ENCODE results near the gene VSX2. TPM values are rescaled to one million over a fixed set of nuclear protein-coding genes. Genes with fewer than 3 reads are reported as not detected.

Gene VSX2
- total and polyA plus RNA-seq, 7 experiments from 2014 or later = not detected

GRCh38 chr14:74221741-74222140 is 17.5 kb upstream of the VSX2 start:
- Mint-ChIP-seq H3K4me3 (no peak overlapping the region), H3K9me3 (no peaks in the 10 kb centered on the region), H3K36me3 (no peaks in the 10 kb centered on the region), H3K27me3 (peaks cover 7 to 27% (median 19%) of the 10 kb centered on the region in 5 donors), H3K27ac (no peak overlapping the region), H3K4me1 (peaks cover 0 to 5% (median 0%) of the 10 kb centered on the region in 7 donors)
- Histone ChIP-seq H3K9me3 (ENCODE audit: control insufficient read depth in 2 of 3, low read length in 3 of 3) (no peaks in the 10 kb centered on the region), H3K4me3 (ENCODE audit: low read length) (no peak overlapping the region), H3K27me3 (ENCODE audit: control insufficient read depth in 2 of 2, insufficient read depth in 2 of 2, low read length in 2 of 2) (no peaks in the 10 kb centered on the region), H3K4me1 (ENCODE audit: control insufficient read depth in 2 of 2, insufficient read depth in 2 of 2, low read length in 2 of 2) (peaks cover 0 to 6% of the 10 kb centered on the region in 2 donors), H3K36me3 (ENCODE audit: control insufficient read depth in 2 of 3, insufficient read depth in 3 of 3, low read length in 3 of 3) (no peaks in the 10 kb centered on the region), H3K27ac (ENCODE audit: low read depth, low read length) (no peak overlapping the region)
- DNase-seq (no peak), ATAC-seq (no peak)
- intact Hi-C loops (cut with micrococcal nuclease) = no loop called here
- ChIA-PET POLR2A (interaction anchor here (0.7 kb wide), 1 partner anchor 35 kb away, joined by 3 read pairs; no protein-coding TSS in a partner anchor), CTCF (no interaction called here)

DNA sequence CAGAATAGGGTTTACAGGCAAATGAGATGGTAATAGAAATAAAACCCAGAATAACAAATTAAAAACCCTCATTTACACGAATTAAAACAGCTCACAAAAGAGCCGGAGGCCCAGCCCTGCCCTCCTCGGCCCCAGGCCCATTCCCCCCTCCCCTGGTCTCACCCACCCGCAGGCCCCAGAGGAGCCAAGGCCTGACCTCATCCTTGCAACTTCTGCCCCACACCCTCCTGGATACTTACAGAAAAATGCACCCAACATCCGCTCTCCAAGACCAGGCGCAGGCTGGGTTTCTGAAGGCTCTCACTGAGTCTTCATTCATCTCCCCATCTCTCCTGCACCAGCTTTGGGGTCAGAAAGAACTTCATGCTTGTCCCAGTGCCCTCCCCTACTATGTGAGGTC is 16.2 kb upstream of the VSX2 start:
- Histone ChIP-seq H3K4me1 (ENCODE audit: control insufficient read depth in 2 of 2, insufficient read depth in 2 of 2, low read length in 2 of 2) (peaks cover 0 to 3% of the 10 kb centered on the region in 2 donors), H3K36me3 (ENCODE audit: control insufficient read depth in 2 of 3, insufficient read depth in 3 of 3, low read length in 3 of 3) (no peaks in the 10 kb centered on the region), H3K4me3 (ENCODE audit: low read length) (no peak overlapping the region), H3K27ac (ENCODE audit: low read depth, low read length) (no peak overlapping the region), H3K9me3 (ENCODE audit: control insufficient read depth in 2 of 3, low read length in 3 of 3) (no peaks in the 10 kb centered on the region), H3K27me3 (ENCODE audit: control insufficient read depth in 2 of 2, insufficient read depth in 2 of 2, low read length in 2 of 2) (no peaks in the 10 kb centered on the region)
- POLR2A ChIA-PET = no interaction called here
- intact Hi-C loops (cut with micrococcal nuclease) = no loop called here
- ATAC-seq (no peak), DNase-seq (no peak)
- no peaks in the 10 kb centered on the region for H3K36me3 Mint-ChIP-seq
- H3K27me3 Mint-ChIP-seq = peaks cover 16 to 38% (median 27%) of the 10 kb centered on the region in 5 donors
- H3K9me3 Mint-ChIP-seq = no peaks in the 10 kb centered on the region
- peaks cover 0 to under 1% (median 0%) of the 10 kb centered on the region in 7 donors for H3K4me1 Mint-ChIP-seq
- no peak overlapping the region for H3K27ac Mint-ChIP-seq
- CTCF ChIA-PET = no interaction called here
- no peak overlapping the region for H3K4me3 Mint-ChIP-seq

GRCh38 chr14:74231784-74232183 is 7.5 kb upstream of the VSX2 start:
- POLR2A ChIA-PET = no interaction called here
- H3K4me1 ChIP-seq (ENCODE audit: control insufficient read depth in 2 of 2, insufficient read depth in 2 of 2, low read length in 2 of 2) = no peaks in the 10 kb centered on the region
- no peak overlapping the region for H3K4me3 Mint-ChIP-seq

GRCh38 chr14:74235017-74235416 is 4.2 kb upstream of the VSX2 start:
- H3K36me3 ChIP-seq (ENCODE audit: control insufficient read depth in 2 of 3, insufficient read depth in 3 of 3, low read length in 3 of 3) = no peaks in the 10 kb centered on the region
- Mint-ChIP-seq H3K27me3 (peaks cover 38 to 60% (median 45%) of the 10 kb centered on the region in 5 donors), H3K36me3 (peaks cover 0 to 4% (median 0%) of the 10 kb centered on the region in 5 donors), H3K4me1 (peaks cover 0 to 3% (median 0%) of the 10 kb centered on the region in 7 donors), H3K27ac (no peak overlapping the region), H3K4me3 (no peak overlapping the region), H3K9me3 (peaks cover 0 to 24% (median 6%) of the 10 kb centered on the region in 11 donors)
- H3K4me3 ChIP-seq (ENCODE audit: low read length) = no peak overlapping the region
- ChIA-PET POLR2A (no interaction called here), CTCF (no interaction called here)
- ATAC-seq = no peak
- H3K4me1 ChIP-seq (ENCODE audit: control insufficient read depth in 2 of 2, insufficient read depth in 2 of 2, low read length in 2 of 2) = no peaks in the 10 kb centered on the region
- DNase-seq = no peak
- intact Hi-C loops (cut with micrococcal nuclease) = no loop called here
- peaks cover 0 to 4% (median 0%) of the 10 kb centered on the region in 3 experiments for H3K9me3 ChIP-seq (ENCODE audit: control insufficient read depth in 2 of 3, low read length in 3 of 3)
- H3K27me3 ChIP-seq (ENCODE audit: control insufficient read depth in 2 of 2, insufficient read depth in 2 of 2, low read length in 2 of 2) = peaks cover 0 to 4% of the 10 kb centered on the region in 2 donors
- no peak overlapping the region for H3K27ac ChIP-seq (ENCODE audit: low read depth, low read length)

More at GRCh38 chr14:74231784-74232183, 7.5 kb upstream of the VSX2 start:
- ATAC-seq (no peak), DNase-seq (no peak)
- no peaks in the 10 kb centered on the region for H3K4me1 Mint-ChIP-seq
- no peak overlapping the region for H3K27ac Mint-ChIP-seq
- H3K36me3 Mint-ChIP-seq = peaks cover 0 to 4% (median 0%) of the 10 kb centered on the region in 5 donors
- H3K4me3 ChIP-seq (ENCODE audit: low read length) = no peak overlapping the region
- peaks cover 0 to 4% (median 0%) of the 10 kb centered on the region in 3 experiments for H3K9me3 ChIP-seq (ENCODE audit: control insufficient read depth in 2 of 3, low read length in 3 of 3)
- peaks cover 40 to 64% (median 44%) of the 10 kb centered on the region in 5 donors for H3K27me3 Mint-ChIP-seq
- H3K9me3 Mint-ChIP-seq = peaks cover 0 to 24% (median 5%) of the 10 kb centered on the region in 11 donors
- CTCF ChIA-PET = no interaction called here
- intact Hi-C loops (cut with micrococcal nuclease) = no loop called here
- no peak overlapping the region for H3K27ac ChIP-seq (ENCODE audit: low read depth, low read length)
- no peaks in the 10 kb centered on the region for H3K36me3 ChIP-seq (ENCODE audit: control insufficient read depth in 2 of 3, insufficient read depth in 3 of 3, low read length in 3 of 3)
- no peaks in the 10 kb centered on the region for H3K27me3 ChIP-seq (ENCODE audit: control insufficient read depth in 2 of 2, insufficient read depth in 2 of 2, low read length in 2 of 2)

DNA sequence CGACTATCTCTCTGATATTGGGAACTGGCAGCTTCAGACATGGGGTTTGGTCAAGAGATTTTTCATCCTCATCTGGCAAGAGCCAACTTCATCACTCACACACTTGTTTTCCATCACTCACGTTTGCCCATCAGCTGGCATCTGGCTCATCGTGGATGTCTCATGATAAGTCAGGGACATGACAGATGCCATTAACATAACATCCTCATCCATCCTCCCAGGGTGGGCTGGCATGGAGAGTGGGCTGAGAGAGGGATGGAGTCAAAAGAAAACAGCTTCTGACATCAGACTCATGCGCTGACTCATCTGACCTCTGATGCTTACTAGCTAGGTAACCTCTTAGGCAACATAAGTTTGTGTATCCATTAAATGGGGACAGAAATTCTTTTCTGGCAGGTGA is 1.8 kb upstream of the VSX2 start:
- Mint-ChIP-seq H3K4me3 (no peak overlapping the region), H3K9me3 (peaks cover 0 to 7% (median under 1%) of the 10 kb centered on the region in 11 donors), H3K36me3 (peaks cover 0 to under 1% (median 0%) of the 10 kb centered on the region in 5 donors), H3K27ac (no peak overlapping the region), H3K4me1 (peaks cover 11 to 24% (median 19%) of the 10 kb centered on the region in 7 donors), H3K27me3 (peaks cover 39 to 73% (median 57%) of the 10 kb centered on the region in 5 donors)
- ChIA-PET CTCF (interaction anchor here (1.3 to 1.5 kb wide), 2 partner anchors 14 to 16 kb away, joined by 3 to 4 read pairs; no protein-coding TSS in a partner anchor), POLR2A (no interaction called here)
- Histone ChIP-seq H3K4me1 (ENCODE audit: control insufficient read depth in 2 of 2, insufficient read depth in 2 of 2, low read length in 2 of 2) (peaks cover 3 to 18% of the 10 kb centered on the region in 2 donors), H3K36me3 (ENCODE audit: control insufficient read depth in 2 of 3, insufficient read depth in 3 of 3, low read length in 3 of 3) (no peaks in the 10 kb centered on the region), H3K4me3 (ENCODE audit: low read length) (no peak overlapping the region), H3K27me3 (ENCODE audit: control insufficient read depth in 2 of 2, insufficient read depth in 2 of 2, low read length in 2 of 2) (peaks cover 11 to 20% of the 10 kb centered on the region in 2 donors), H3K27ac (ENCODE audit: low read depth, low read length) (no peak overlapping the region), H3K9me3 (ENCODE audit: control insufficient read depth in 2 of 3, low read length in 3 of 3) (no peaks in the 10 kb centered on the region)
- DNase-seq (no peak), ATAC-seq (no peak)
- intact Hi-C loops (cut with micrococcal nuclease) = no loop called here

- no peak overlapping the region for H3K27ac ChIP-seq (ENCODE audit: low read depth, low read length)
- H3K36me3 ChIP-seq (ENCODE audit: control insufficient read depth in 2 of 3, insufficient read depth in 3 of 3, low read length in 3 of 3) = no peaks in the 10 kb centered on the region
- ATAC-seq (no peak), DNase-seq (no peak)
- H3K4me3 ChIP-seq (ENCODE audit: low read length) = no peak overlapping the region
- no peaks in the 10 kb centered on the region for H3K9me3 ChIP-seq (ENCODE audit: control insufficient read depth in 2 of 3, low read length in 3 of 3)
- Mint-ChIP-seq H3K36me3 (no peaks in the 10 kb centered on the region), H3K4me1 (peaks cover 12 to 27% (median 21%) of the 10 kb centered on the region in 7 donors), H3K27ac (no peak overlapping the region), H3K9me3 (peaks cover 0 to 4% (median 0%) of the 10 kb centered on the region in 11 donors), H3K27me3 (peaks cover 65 to 84% (median 77%) of the 10 kb centered on the region in 5 donors), H3K4me3 (peak overlapping the region; percentile 27 to 81 (median 62))
- H3K4me1 ChIP-seq (ENCODE audit: control insufficient read depth in 2 of 2, insufficient read depth in 2 of 2, low read length in 2 of 2) = peaks cover 3 to 18% of the 10 kb centered on the region in 2 donors
- ChIA-PET CTCF (interaction anchor here (1.5 kb wide), 1 partner anchor 12 kb away, joined by 3 read pairs; no protein-coding TSS in a partner anchor), POLR2A (no interaction called here)
- H3K27me3 ChIP-seq (ENCODE audit: control insufficient read depth in 2 of 2, insufficient read depth in 2 of 2, low read length in 2 of 2) = peaks cover 11 to 28% of the 10 kb centered on the region in 2 donors
- intact Hi-C loops (cut with micrococcal nuclease) = no loop called here
These were observed 872 bp downstream of the VSX2 start for GRCh38 chr14:74239848-74240793.
